Right ventricle myocardium inferior (tissue), 1 donor: ENCODE data around the gene ELMO1. TPM values are rescaled to one million over a fixed set of nuclear protein-coding genes. Genes with fewer than 3 reads are reported as not detected.

Experiments used
- ATAC-seq: fragments of 200-7000 bp; cut with Tn5 transposase; one replicate; pipeline ENCODE4 v1.9.1; 2020; ENCODE audit warnings: mild to moderate bottlenecking, moderate library complexity
- DNase-seq: peaks from one replicate; pipeline ENCODE4 v3.0.0; 2021; ENCODE audit errors: missing footprints
- intact Hi-C: fragments of 100-400 bp; cut with DNase I; formaldehyde crosslinking; loops from one replicate; pipeline ENCODE4 v1.11.0; 2022
- total RNA-seq: library from RNA; stranded (reverse); fragmentation: NEBNext Ultra II Directional; extraction: Animal tissue kit (Norgen Biotek cat#: 25700); gene quantifications from one replicate; pipeline ENCODE4 v1.2.1, GENCODE V29; 2021
- donor health status: DM: no; HTN: yes; CAD: no; lungs with severe emphysema.

The ELMO1 gene
- total RNA-seq, 1 donor from 2014 or later = 13.8 TPM

- intact Hi-C loops = no loop called here
- DNase-seq (no peak), ATAC-seq (no peak)
These were observed 518.9 kb downstream of the ELMO1 start for GRCh38 chr7:36929791-36930190.

- intact Hi-C loops = no loop called here
- DNase-seq (no peak), ATAC-seq (no peak)
These were observed 519.9 kb downstream of the ELMO1 start for GRCh38 chr7:36928718-36929117.

- intact Hi-C loops = no loop called here
- DNase-seq (no peak), ATAC-seq (no peak)
These were observed 520.4 kb downstream of the ELMO1 start for GRCh38 chr7:36928311-36928710.

GRCh38 chr7:36925691-36926090 lies 523.0 kb downstream of the ELMO1 start:
- DNase-seq = no peak
- ATAC-seq = no peak
- intact Hi-C loops = no loop called here

- ATAC-seq (no peak), DNase-seq (no peak)
- intact Hi-C loops = no loop called here
These were observed 523.5 kb downstream of the ELMO1 start for GRCh38 chr7:36925207-36925606.

- peak; percentile 16 for ATAC-seq
- no peak for DNase-seq
- intact Hi-C loops = no loop called here
These were observed 524.7 kb downstream of the ELMO1 start for GRCh38 chr7:36923943-36924436.

- DNase-seq (no peak), ATAC-seq (no peak)
- intact Hi-C loops = no loop called here
These were observed 525.5 kb downstream of the ELMO1 start for GRCh38 chr7:36923185-36923584.

GRCh38 chr7:36920433-36920832 lies 528.2 kb downstream of the ELMO1 start:
- ATAC-seq (no peak), DNase-seq (no peak)
- intact Hi-C loops = no loop called here

GRCh38 chr7:36919738-36920137 lies 528.9 kb downstream of the ELMO1 start:
- ATAC-seq (no peak), DNase-seq (no peak)
- intact Hi-C loops = no loop called here

GRCh38 chr7:36918591-36918990 lies 530.1 kb downstream of the ELMO1 start:
- ATAC-seq (no peak), DNase-seq (no peak)

GRCh38 chr7:36916619-36917018 lies 532.0 kb downstream of the ELMO1 start:
- DNase-seq = no peak
- intact Hi-C loops = no loop called here
- no peak for ATAC-seq

More at GRCh38 chr7:36918591-36918990, 530.1 kb downstream of the ELMO1 start:
- intact Hi-C loops = no loop called here

- intact Hi-C loops = no loop called here
- ATAC-seq (no peak), DNase-seq (no peak)
These were observed 532.5 kb downstream of the ELMO1 start for GRCh38 chr7:36916116-36916515.

GRCh38 chr7:36911788-36912187 lies 536.9 kb downstream of the ELMO1 start:
- DNase-seq (no peak), ATAC-seq (no peak)
- intact Hi-C loops = no loop called here

- no peak for ATAC-seq
- intact Hi-C loops = no loop called here
- DNase-seq = no peak
These were observed 537.8 kb downstream of the ELMO1 start for GRCh38 chr7:36910859-36911258.

GRCh38 chr7:36910401-36910800 lies 538.3 kb downstream of the ELMO1 start:
- no peak for DNase-seq
- intact Hi-C loops = no loop called here
- ATAC-seq = no peak

GRCh38 chr7:36906956-36907635 lies 541.6 kb downstream of the ELMO1 start:
- DNase-seq (no peak), ATAC-seq (no peak)
- intact Hi-C loops = no loop called here

GRCh38 chr7:36906448-36906847 lies 542.2 kb downstream of the ELMO1 start:
- ATAC-seq = no peak
- intact Hi-C loops = no loop called here
- no peak for DNase-seq

- ATAC-seq (no peak), DNase-seq (no peak)
- intact Hi-C loops = no loop called here
These were observed 542.8 kb downstream of the ELMO1 start for GRCh38 chr7:36905841-36906240.

- no peak for ATAC-seq
- no peak for DNase-seq
- intact Hi-C loops = no loop called here
These were observed 543.9 kb downstream of the ELMO1 start for GRCh38 chr7:36904802-36905201.

- intact Hi-C loops = no loop called here
- ATAC-seq = no peak
- DNase-seq = no peak
These were observed 544.6 kb downstream of the ELMO1 start for GRCh38 chr7:36904101-36904500.
